KOPT-K1 (cell line): ENCODE data around the gene PLXNA1.

Experiments used
- H3K27ac ChIP-seq: fragments of 200-600 bp; sonication (generic); 2 replicates; pipeline ENCODE4 v1.5.1; 2016; ENCODE audit warnings: antibody characterized with exemption, mild to moderate bottlenecking, low read depth, low read length; ENCODE audit not compliant: poor library complexity, severe bottlenecking
- H3K36me3 ChIP-seq: fragments of 200-600 bp; sonication (generic); 2 replicates; pipeline ENCODE4 v1.5.1; 2017; ENCODE audit warnings: antibody characterized with exemption, mild to moderate bottlenecking, low read length, moderate library complexity; ENCODE audit not compliant: insufficient read depth
- H3K9me3 ChIP-seq: fragments of 200-600 bp; sonication (generic); 2 replicates; pipeline ENCODE4 v1.5.1; 2017; ENCODE audit warnings: antibody characterized with exemption, low read length, mild to moderate bottlenecking; ENCODE audit not compliant: insufficient read depth, poor library complexity, severe bottlenecking

PLXNA1 gene

GRCh38 chr3:127004641-127005397 lies 21.9 kb downstream of the PLXNA1 start:
- no peaks in the 10 kb centered on the region for H3K9me3 ChIP-seq
- no peak overlapping the region for H3K27ac ChIP-seq
- no peaks in the 10 kb centered on the region; the same call in 1 of the 2 replicates for H3K36me3 ChIP-seq

DNA sequence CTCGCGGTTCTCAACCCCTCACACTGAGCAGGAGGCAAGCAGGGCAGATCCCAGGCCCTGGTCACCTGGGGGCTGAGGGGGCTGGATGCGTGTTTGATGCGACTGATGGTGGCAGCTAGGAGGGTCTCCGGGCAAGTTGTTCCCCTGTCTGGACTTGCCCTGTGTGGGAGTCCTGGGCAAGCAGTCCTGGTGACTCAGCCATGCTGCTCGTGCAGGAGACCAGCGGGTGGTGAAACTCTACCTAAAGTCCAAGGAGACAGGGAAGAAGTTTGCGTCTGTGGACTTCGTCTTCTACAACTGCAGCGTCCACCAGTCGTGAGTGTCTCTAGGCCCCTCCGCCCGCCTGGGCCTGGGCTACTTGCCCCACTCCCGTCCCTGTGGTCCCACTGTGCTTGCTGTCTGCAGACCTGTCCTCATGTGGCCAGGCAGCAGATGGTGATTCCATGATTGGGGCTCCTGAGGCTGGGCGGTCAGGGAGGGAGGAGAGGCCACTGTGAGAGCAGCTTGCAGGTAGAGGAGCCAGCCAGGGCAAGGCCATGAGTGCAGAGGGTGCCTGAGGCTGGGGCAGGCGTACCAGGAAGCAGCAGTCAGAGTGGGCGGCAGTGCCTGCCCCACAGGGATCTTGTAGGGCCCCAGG lies 23.1 kb downstream of the PLXNA1 start:
- H3K27ac ChIP-seq: no peak overlapping the region

GRCh38 chr3:127006781-127007436 lies 24.0 kb downstream of the PLXNA1 start:
- no peaks in the 10 kb centered on the region for H3K9me3 ChIP-seq
- no peak overlapping the region for H3K27ac ChIP-seq
- H3K36me3 ChIP-seq: peaks cover 7% of the 10 kb centered on the region

More for the DNA sequence above, 23.1 kb downstream of the PLXNA1 start:
- Histone ChIP-seq H3K9me3 (no peaks in the 10 kb centered on the region), H3K36me3 (no peaks in the 10 kb centered on the region; the same call in 1 of the 2 replicates)

GRCh38 chr3:127008236-127008635 lies 25.3 kb downstream of the PLXNA1 start:
- H3K27ac ChIP-seq: no peak overlapping the region
- H3K36me3 ChIP-seq: peaks cover 17% of the 10 kb centered on the region
- H3K9me3 ChIP-seq: no peaks in the 10 kb centered on the region

DNA sequence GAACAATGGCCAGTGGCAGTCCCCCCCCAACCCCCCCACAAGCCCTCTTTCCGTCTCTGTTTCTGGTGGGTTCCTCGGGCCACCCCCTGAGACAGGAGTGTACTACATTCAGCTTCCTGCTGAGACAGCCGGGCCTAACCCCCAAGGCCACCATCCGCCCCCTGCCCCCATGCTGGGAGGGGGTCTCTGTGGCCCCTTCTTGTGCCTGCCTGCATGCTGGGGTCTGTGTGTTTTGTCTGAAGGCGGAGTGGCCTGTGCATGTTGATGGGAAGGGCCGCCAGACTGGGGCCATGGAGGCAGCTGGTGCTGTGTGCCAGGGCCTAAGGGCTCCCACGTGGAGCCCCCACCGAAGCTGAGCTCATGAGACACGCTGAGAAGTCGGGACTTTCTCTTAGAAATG lies 26.6 kb downstream of the PLXNA1 start:
- Histone ChIP-seq H3K27ac (no peak overlapping the region), H3K36me3 (peaks cover 17% of the 10 kb centered on the region), H3K9me3 (no peaks in the 10 kb centered on the region)

GRCh38 chr3:127011270-127011992 lies 28.5 kb downstream of the PLXNA1 start:
- H3K36me3 ChIP-seq: peaks cover 33% of the 10 kb centered on the region
- H3K9me3 ChIP-seq: no peaks in the 10 kb centered on the region
- H3K27ac ChIP-seq: no peak overlapping the region

GRCh38 chr3:127012091-127012490 lies 29.2 kb downstream of the PLXNA1 start:
- no peaks in the 10 kb centered on the region for H3K9me3 ChIP-seq
- H3K36me3 ChIP-seq: peaks cover 38% of the 10 kb centered on the region
- H3K27ac ChIP-seq: no peak overlapping the region

DNA sequence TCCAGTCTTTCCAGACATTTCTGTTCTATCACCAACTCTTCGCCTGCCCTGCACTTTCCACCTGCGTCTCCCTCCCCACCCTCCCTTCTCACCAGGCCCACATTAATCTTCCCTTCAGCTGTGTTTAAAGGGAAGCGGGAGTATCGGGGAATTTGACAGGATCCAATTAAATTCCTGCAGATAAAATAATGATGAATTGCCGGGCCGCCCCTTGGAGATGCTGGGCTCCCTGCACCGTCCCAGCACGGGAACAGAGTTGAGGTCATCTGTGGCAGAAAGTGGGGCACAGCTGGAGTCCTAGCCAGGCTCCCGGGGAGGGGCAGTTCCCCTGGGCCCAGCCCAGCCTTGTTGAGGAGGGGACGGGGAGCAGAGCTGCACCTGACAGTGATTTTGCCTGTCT lies 30.3 kb downstream of the PLXNA1 start:
- Histone ChIP-seq H3K27ac (no peak overlapping the region), H3K36me3 (peaks cover 49% of the 10 kb centered on the region), H3K9me3 (no peaks in the 10 kb centered on the region)

DNA sequence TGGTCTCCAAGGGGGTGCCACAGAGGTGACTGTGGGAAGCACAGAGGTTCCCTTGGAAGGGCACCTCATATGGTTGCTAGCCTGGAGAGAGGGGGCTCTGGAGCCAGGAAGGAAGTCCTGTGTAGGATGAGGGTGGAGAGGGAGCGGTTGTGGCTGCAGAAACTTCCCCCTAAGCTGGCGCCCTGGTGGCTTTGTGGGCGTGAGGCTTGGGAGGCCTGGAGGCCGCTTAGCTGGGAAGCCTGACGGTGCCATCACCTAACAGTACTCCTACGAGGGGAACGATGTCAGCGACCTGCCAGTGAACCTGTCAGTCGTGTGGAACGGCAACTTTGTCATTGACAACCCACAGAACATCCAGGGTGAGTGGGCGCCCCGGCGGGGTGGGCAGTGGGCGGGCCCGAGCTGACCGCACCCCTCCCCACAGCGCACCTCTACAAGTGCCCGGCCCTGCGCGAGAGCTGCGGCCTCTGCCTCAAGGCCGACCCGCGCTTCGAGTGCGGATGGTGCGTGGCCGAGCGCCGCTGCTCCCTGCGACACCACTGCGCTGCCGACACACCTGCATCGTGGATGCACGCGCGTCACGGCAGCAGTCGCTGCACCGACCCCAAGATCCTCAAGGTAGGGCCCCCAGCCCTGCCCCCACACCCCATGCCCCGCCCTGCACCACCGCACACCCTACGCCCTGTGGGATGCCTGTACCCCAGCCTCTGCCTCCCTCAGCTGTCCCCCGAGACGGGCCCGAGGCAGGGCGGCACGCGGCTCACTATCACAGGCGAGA lies 31.0 kb downstream of the PLXNA1 start:
- Histone ChIP-seq H3K36me3 (peaks cover 56% of the 10 kb centered on the region), H3K27ac (no peak overlapping the region), H3K9me3 (no peaks in the 10 kb centered on the region)

DNA sequence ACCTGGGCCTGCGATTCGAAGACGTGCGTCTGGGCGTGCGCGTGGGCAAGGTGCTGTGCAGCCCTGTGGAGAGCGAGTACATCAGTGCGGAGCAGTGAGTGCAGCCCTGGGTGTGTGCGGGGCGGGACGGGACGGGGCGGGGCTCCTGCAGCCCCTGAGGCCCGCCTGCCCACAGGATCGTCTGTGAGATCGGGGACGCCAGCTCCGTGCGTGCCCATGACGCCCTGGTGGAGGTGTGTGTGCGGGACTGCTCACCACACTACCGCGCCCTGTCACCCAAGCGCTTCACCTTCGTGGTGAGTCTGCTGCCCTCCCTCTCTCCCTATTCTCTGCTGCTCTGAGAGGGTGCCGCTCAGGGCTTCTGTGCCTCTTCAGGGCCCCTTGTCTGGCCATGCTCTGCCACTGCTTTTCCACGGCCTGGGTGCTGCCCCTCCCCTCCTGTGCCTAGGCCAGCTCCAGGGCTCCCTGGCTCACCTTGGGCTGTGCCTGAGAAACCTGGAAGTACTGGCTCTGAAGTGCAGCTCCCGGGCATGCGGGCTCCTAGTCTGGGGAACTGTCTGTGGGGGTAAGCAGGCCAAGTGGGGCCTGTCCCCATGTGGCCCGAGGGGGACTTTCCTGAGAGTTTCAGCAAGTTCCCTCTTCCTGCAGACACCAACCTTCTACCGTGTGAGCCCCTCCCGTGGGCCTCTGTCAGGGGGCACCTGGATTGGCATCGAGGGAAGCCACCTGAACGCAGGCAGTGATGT lies 31.8 kb downstream of the PLXNA1 start:
- H3K9me3 ChIP-seq: no peaks in the 10 kb centered on the region
- H3K36me3 ChIP-seq: peaks cover 59% of the 10 kb centered on the region
- H3K27ac ChIP-seq: no peak overlapping the region

DNA sequence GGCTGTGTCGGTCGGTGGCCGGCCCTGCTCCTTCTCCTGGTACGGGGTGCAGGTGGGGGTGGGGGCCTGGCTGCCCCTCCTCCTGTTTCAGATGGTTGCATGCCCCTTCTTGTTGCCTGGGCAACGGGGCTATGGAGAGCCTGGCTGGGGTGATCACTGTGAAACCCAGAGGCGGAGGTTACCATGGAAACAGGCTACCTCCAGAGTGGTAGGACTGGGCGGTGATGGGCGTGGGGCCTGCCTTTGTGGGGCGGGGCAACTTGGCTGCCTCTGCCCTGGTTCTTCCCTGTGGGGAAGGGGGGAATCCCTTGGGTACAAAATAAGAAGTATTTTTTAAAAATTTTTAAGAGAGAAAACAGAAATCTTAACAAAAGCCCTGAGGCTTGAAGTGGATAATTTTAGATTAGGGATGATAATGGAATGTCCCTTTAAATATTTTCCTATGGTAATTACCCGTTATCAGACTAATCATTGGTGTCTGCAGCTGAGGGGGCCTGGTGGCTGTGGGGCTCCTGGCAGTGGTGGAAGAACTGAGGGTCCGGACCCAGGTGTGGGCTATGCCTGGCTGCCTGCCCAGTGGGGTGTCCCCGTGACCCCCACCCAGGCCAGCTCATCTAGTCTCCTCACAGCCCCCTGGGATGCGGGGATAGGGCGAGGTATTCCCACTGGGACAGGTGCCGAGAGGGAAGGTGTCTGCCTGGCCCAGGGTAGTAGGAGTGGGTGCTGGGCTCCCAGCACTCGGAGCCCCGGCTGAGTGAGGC lies 32.5 kb downstream of the PLXNA1 start:
- peaks cover 66% of the 10 kb centered on the region for H3K36me3 ChIP-seq
- H3K9me3 ChIP-seq: no peaks in the 10 kb centered on the region

DNA sequence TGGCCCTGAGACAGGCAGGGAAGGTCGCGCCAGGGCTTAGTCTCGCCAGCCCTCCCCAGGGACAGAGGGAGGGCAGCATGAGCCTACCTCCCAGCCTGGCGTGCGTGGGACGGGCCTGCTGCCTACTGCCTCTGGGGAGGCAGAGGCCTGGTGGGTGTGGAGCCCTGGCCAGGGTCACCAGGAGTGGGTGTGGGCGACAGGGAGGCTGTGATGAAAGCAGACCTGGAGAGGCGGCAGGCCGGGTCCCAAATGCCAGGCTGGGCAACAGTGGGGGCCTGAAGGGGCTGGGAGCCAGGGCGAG lies 33.1 kb downstream of the PLXNA1 start:
- Histone ChIP-seq H3K27ac (no peak overlapping the region), H3K36me3 (peaks cover 71% of the 10 kb centered on the region), H3K9me3 (no peaks in the 10 kb centered on the region)

More for the DNA sequence above, 32.5 kb downstream of the PLXNA1 start:
- H3K27ac ChIP-seq: no peak overlapping the region

DNA sequence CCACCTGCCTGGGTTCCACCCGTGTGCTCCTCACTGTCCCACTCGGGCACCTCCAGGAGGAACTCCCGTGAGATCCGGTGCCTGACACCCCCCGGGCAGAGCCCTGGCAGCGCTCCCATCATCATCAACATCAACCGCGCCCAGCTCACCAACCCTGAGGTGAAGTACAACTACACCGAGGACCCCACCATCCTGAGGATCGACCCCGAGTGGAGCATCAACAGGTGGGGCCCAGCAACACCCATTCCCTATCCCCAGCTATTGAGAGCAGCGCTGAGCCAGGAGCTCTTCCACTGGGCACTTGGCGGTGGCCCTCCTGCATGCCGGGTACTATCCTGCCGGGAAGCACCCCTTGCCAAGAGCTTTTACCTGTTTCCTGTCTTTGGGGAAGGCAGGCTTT lies 33.5 kb downstream of the PLXNA1 start:
- peaks cover 74% of the 10 kb centered on the region for H3K36me3 ChIP-seq
- no peak overlapping the region for H3K27ac ChIP-seq
- H3K9me3 ChIP-seq: no peaks in the 10 kb centered on the region
